HFFc6 (cell line): ENCODE results near the gene NOD1. TPM values are rescaled to one million over a fixed set of nuclear protein-coding genes. Genes with fewer than 3 reads are reported as not detected.
A peak's percentile ranks its signal among the peaks of the same experiment; 100 is the strongest.
"Not testable (repeated sequence)": the region's sequence is repeated elsewhere in the genome, so short reads cannot be mapped to it uniquely, and the experiment has no call there.

Source experiments
- DNase-seq: peaks from one replicate; pipeline ENCODE4 v3.0.0-alpha.2; 2018
- H3K27ac Mint-ChIP-seq: 2 replicates; pipeline ENCODE4 v1.8.0; 2020; ENCODE audit warnings: mild to moderate bottlenecking, mixed read lengths
- H3K27me3 Mint-ChIP-seq: 2 replicates; pipeline ENCODE4 v1.8.0; 2021; ENCODE audit warnings: mild to moderate bottlenecking, moderate library complexity, mixed read lengths; ENCODE audit not compliant: insufficient read depth
- H3K36me3 Mint-ChIP-seq: 2 replicates; pipeline ENCODE4 v1.8.0; 2021; ENCODE audit warnings: low read depth, mixed read lengths
- H3K4me1 Mint-ChIP-seq: 2 replicates; pipeline ENCODE4 v1.8.0; 2020; ENCODE audit warnings: low read depth, mixed read lengths
- H3K4me3 Mint-ChIP-seq: 2 replicates; pipeline ENCODE4 v1.8.0; 2020; ENCODE audit warnings: mild to moderate bottlenecking, moderate library complexity, mixed read lengths
- H3K9me3 Mint-ChIP-seq: 2 replicates; pipeline ENCODE4 v1.8.0; 2020; ENCODE audit warnings: mild to moderate bottlenecking, mixed read lengths
- CTCF ChIP-seq: fragments of 200-600 bp; sonication (generic); IDR thresholded peaks from 2 replicates; pipeline ENCODE4 v1.5.0; 2021; ENCODE audit warnings: antibody characterized with exemption, mild to moderate bottlenecking
- long read RNA-seq: library from polyadenylated mRNA; unstranded; transcript quantifications from one replicate; pipeline ENCODE4 v2.0.0, GENCODE V29; 2019
- total RNA-seq, 6 experiments: library from RNA; stranded (reverse); fragmentation: NEBNext Ultra II Directional; extraction: Animal tissue kit (Norgen Biotek cat#: 25700); gene quantifications; 2 replicates in 1 of 6; 3 replicates in 5 of 6; pipeline ENCODE4 v1.2.3, GENCODE V29; 2021

NOD1 gene
- total RNA-seq, result 1 to 10 TPM; 2.8 to 3.9 (median 3.0) TPM
- long read RNA-seq, partial matches to known transcripts, result 1 of 5 reads
- long read RNA-seq, other reads (novel, unspliced or antisense), result 4 of 5 reads

- peak within 1 kb of the TSS; percentile 95 for H3K4me3 Mint-ChIP-seq
- peaks cover 2% of the 10 kb centered on the region; the same call in 1 of the 2 replicates for H3K27me3 Mint-ChIP-seq
- no peaks in the 10 kb centered on the region for H3K9me3 Mint-ChIP-seq
- peak within 1 kb of the TSS; percentile 92 for H3K27ac Mint-ChIP-seq
- peak; percentile 29 for TF ChIP-seq CTCF
- peaks cover 54% of the 10 kb centered on the region for H3K4me1 Mint-ChIP-seq
- H3K36me3 Mint-ChIP-seq, result peaks cover 7% of the 10 kb centered on the region
- DNase-seq, result peak; percentile 46
These were observed at the start of gene NOD1 for GRCh38 chr7:30478349-30479201. Gene NOD1, minus strand, starts transcription at chr7:30478784. Its CDS starts 21,863 bp downstream, at chr7:30456921.

GRCh38 chr7:30527297-30527696 is 48.7 kb upstream of the NOD1 start:
- not testable (repeated sequence) for H3K4me3 Mint-ChIP-seq, H3K27me3 Mint-ChIP-seq, H3K4me1 Mint-ChIP-seq, DNase-seq, H3K27ac Mint-ChIP-seq, H3K9me3 Mint-ChIP-seq, H3K36me3 Mint-ChIP-seq

- H3K27me3 Mint-ChIP-seq, result no peaks in the 10 kb centered on the region; the same call in 1 of the 2 replicates
- no peak for TF ChIP-seq CTCF
These were observed 47.6 kb upstream of the NOD1 start for GRCh38 chr7:30526163-30526562.

GRCh38 chr7:30525429-30525828 is 46.8 kb upstream of the NOD1 start:
- Mint-ChIP-seq H3K4me1 (peaks cover 14% of the 10 kb centered on the region), H3K27me3 (peaks cover 3% of the 10 kb centered on the region; the same call in 1 of the 2 replicates), H3K36me3 (no peaks in the 10 kb centered on the region), H3K9me3 (no peaks in the 10 kb centered on the region), H3K4me3 (no peak overlapping the region), H3K27ac (no peak overlapping the region)
- no peak for DNase-seq
- TF ChIP-seq CTCF, result no peak

More at GRCh38 chr7:30526163-30526562, 47.6 kb upstream of the NOD1 start:
- Mint-ChIP-seq H3K27ac (no peak overlapping the region), H3K4me1 (peaks cover 6% of the 10 kb centered on the region), H3K4me3 (no peak overlapping the region), H3K36me3 (no peaks in the 10 kb centered on the region), H3K9me3 (no peaks in the 10 kb centered on the region)
- DNase-seq, result no peak

GRCh38 chr7:30524545-30524944 is 46.0 kb upstream of the NOD1 start:
- Mint-ChIP-seq H3K36me3 (no peaks in the 10 kb centered on the region), H3K27me3 (peaks cover 3% of the 10 kb centered on the region; the same call in 1 of the 2 replicates), H3K4me1 (peaks cover 21% of the 10 kb centered on the region), H3K27ac (no peak overlapping the region), H3K4me3 (no peak overlapping the region), H3K9me3 (no peaks in the 10 kb centered on the region)
- DNase-seq, result no peak
- no peak for TF ChIP-seq CTCF

- Mint-ChIP-seq H3K4me1 (peaks cover 21% of the 10 kb centered on the region), H3K36me3 (no peaks in the 10 kb centered on the region), H3K27ac (no peak overlapping the region)
These were observed 44.9 kb upstream of the NOD1 start for GRCh38 chr7:30523466-30523865.

More at GRCh38 chr7:30523466-30523865, 44.9 kb upstream of the NOD1 start:
- no peaks in the 10 kb centered on the region for H3K9me3 Mint-ChIP-seq
- no peak for TF ChIP-seq CTCF
- DNase-seq, result no peak
- peaks cover 3% of the 10 kb centered on the region; the same call in 1 of the 2 replicates for H3K27me3 Mint-ChIP-seq
- H3K4me3 Mint-ChIP-seq, result no peak overlapping the region
